Liver (tissue), 3 donors: Measurements from ENCODE around the gene PTP4A2.

ENCODE experiments used
- ATF3 ChIP-seq: IDR thresholded peaks from 2 replicates; pipeline ENCODE4 v1.6.1; 2016; ENCODE audit warnings: antibody characterized with exemption
- CTCF ChIP-seq: fragments of 150-350 bp; IDR thresholded peaks from 2 replicates; pipeline ENCODE4 v1.5.1; 2017; ENCODE audit warnings: improper control_type of control experiment, low read depth, low read length; ENCODE audit not compliant: missing input control
- EGR1 ChIP-seq, 2 donors: IDR thresholded peaks; 2 replicates each; pipeline ENCODE4 v1.6.1; 2016 to 2018; ENCODE audit warnings: antibody characterized with exemption in 2 of 2, low read depth in 2 of 2
- GABPA ChIP-seq, 2 donors: IDR thresholded peaks in 1 of 2; conservative IDR thresholded peaks in 1 of 2; 2 replicates each; pipeline ENCODE4 v1.6.1; 2016; ENCODE audit warnings: antibody characterized with exemption in 2 of 2, mild to moderate bottlenecking in 1 of 2, moderate library complexity in 1 of 2
- JUND ChIP-seq, 2 donors: IDR thresholded peaks; 2 replicates each; pipeline ENCODE4 v1.6.1; 2016; ENCODE audit warnings: antibody characterized with exemption in 2 of 2
- MAX ChIP-seq: IDR thresholded peaks from 2 replicates; pipeline ENCODE4 v1.6.1; 2016; ENCODE audit warnings: antibody characterized with exemption
- NR2F2 ChIP-seq: IDR thresholded peaks from 2 replicates; pipeline ENCODE4 v1.6.1; 2016; ENCODE audit warnings: antibody characterized with exemption
- RAD21 ChIP-seq, 2 donors: IDR thresholded peaks; 2 replicates each; pipeline ENCODE4 v1.6.1; 2016; ENCODE audit warnings: antibody characterized with exemption in 2 of 2, mild to moderate bottlenecking in 2 of 2
- REST ChIP-seq: IDR thresholded peaks from 2 replicates; pipeline ENCODE4 v1.6.1; 2016; ENCODE audit warnings: antibody characterized with exemption, mild to moderate bottlenecking
- SP1 ChIP-seq: IDR thresholded peaks from 2 replicates; pipeline ENCODE4 v1.6.1; 2018; ENCODE audit warnings: antibody characterized with exemption, mild to moderate bottlenecking
- TAF1 ChIP-seq: conservative IDR thresholded peaks from 2 replicates; pipeline ENCODE4 v1.6.1; 2016; ENCODE audit warnings: antibody characterized with exemption, mild to moderate bottlenecking
- YY1 ChIP-seq: IDR thresholded peaks from 2 replicates; pipeline ENCODE4 v1.6.1; 2016; ENCODE audit warnings: antibody characterized with exemption, mild to moderate bottlenecking
- ZBTB33 ChIP-seq: IDR thresholded peaks from 2 replicates; pipeline ENCODE4 v1.6.1; 2016; ENCODE audit warnings: antibody characterized with exemption
- donor health status: healthy.
- donor health status: healthy.

GRCh38 chr1:31937300-31938183, 626 bp downstream of the PTP4A2 start:
- no peak for TF ChIP-seq CTCF
- no peak for TF ChIP-seq GABPA (IDR thresholded peaks at IDR 0.05 in 1 of 2, conservative IDR thresholded peaks at IDR 0.05 in 1 of 2)
- no peak for TF ChIP-seq YY1
- no peak for TF ChIP-seq RAD21 (IDR thresholded peaks at IDR 0.05)
- TF ChIP-seq EGR1 (IDR thresholded peaks at IDR 0.05; ENCODE audit: low read depth in 2 of 2), result no peak
- TF ChIP-seq REST, result no peak
- TF ChIP-seq ZBTB33, result no peak
- TF ChIP-seq JUND (IDR thresholded peaks at IDR 0.05), result no peak
- no peak for TF ChIP-seq MAX
- no peak for TF ChIP-seq ATF3
- no peak for TF ChIP-seq TAF1
- TF ChIP-seq SP1, result no peak
- no peak for TF ChIP-seq NR2F2
